ENCODE data around the gene OR2L5. TPM values are rescaled to one million over a fixed set of nuclear protein-coding genes. Genes with fewer than 3 reads are reported as not detected.

Gene OR2L5
- total RNA-seq, 1 donor from 2014 or later, result not detected

DNA sequence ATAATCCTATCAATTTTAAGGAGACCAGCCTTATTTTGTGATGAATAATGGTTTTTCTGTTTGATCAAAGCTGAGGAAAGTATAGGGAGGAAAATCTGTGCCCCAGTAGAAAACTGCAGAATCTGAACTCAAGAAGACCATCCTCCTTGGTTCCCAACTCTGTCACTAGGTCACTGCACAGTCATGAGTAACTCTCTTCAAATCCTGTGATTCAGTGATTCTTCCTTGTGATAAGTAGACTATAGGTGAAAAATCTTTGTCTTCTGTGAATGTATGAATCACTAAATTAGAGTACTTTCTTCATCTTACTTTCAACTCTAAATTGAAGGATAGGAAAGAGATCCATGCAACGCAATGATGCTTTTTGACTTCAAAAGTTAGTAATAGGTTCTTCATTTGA is 13.3 kb upstream of the OR2L5 start:
- TF ChIP-seq, protein P1, sequence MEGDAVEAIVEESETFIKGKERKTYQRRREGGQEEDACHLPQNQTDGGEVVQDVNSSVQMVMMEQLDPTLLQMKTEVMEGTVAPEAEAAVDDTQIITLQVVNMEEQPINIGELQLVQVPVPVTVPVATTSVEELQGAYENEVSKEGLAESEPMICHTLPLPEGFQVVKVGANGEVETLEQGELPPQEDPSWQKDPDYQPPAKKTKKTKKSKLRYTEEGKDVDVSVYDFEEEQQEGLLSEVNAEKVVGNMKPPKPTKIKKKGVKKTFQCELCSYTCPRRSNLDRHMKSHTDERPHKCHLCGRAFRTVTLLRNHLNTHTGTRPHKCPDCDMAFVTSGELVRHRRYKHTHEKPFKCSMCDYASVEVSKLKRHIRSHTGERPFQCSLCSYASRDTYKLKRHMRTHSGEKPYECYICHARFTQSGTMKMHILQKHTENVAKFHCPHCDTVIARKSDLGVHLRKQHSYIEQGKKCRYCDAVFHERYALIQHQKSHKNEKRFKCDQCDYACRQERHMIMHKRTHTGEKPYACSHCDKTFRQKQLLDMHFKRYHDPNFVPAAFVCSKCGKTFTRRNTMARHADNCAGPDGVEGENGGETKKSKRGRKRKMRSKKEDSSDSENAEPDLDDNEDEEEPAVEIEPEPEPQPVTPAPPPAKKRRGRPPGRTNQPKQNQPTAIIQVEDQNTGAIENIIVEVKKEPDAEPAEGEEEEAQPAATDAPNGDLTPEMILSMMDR (IDR thresholded peaks at IDR 0.05; ENCODE audit: unreplicated experiment), result no peak
- DNase-seq (ENCODE audit: low spot score, unreplicated experiment), result no peak
- Mint-ChIP-seq H3K9me3 (ENCODE audit: low read depth) (peaks cover 39% of the 10 kb centered on the region), H3K27ac (no peak overlapping the region), H3K36me3 (ENCODE audit: insufficient read depth) (peaks cover 4% of the 10 kb centered on the region), H3K4me1 (ENCODE audit: low read depth) (no peaks in the 10 kb centered on the region), H3K27me3 (no peaks in the 10 kb centered on the region), H3K4me3 (ENCODE audit: low read depth) (no peak overlapping the region)

DNA sequence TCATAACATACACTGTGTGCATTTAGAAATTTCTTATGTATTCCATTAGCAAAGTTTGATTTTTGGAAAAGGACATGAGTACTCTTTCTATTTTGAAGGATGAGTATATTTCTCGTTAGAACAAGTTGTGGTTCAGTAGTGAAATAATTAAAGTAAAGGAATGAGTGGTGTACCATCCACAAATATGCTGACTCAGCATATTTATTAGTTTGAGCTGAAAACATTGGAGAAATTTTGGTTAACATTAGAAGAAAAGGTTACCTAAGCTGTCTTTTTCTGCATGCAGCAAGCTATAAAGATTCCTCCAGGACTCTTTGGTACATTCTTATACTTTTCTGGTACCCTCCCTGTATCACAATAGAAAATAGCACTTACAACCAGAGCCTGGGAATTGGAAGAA is 5.7 kb upstream of the OR2L5 start:
- DNase-seq (ENCODE audit: low spot score, unreplicated experiment), result no peak
- Mint-ChIP-seq H3K36me3 (ENCODE audit: insufficient read depth) (peaks cover 4% of the 10 kb centered on the region), H3K27me3 (no peaks in the 10 kb centered on the region), H3K9me3 (ENCODE audit: low read depth) (peaks cover 65% of the 10 kb centered on the region), H3K27ac (no peak overlapping the region), H3K4me3 (ENCODE audit: low read depth) (no peak overlapping the region), H3K4me1 (ENCODE audit: low read depth) (no peaks in the 10 kb centered on the region)
- TF ChIP-seq, protein P1 (IDR thresholded peaks at IDR 0.05; ENCODE audit: unreplicated experiment), result no peak

DNA sequence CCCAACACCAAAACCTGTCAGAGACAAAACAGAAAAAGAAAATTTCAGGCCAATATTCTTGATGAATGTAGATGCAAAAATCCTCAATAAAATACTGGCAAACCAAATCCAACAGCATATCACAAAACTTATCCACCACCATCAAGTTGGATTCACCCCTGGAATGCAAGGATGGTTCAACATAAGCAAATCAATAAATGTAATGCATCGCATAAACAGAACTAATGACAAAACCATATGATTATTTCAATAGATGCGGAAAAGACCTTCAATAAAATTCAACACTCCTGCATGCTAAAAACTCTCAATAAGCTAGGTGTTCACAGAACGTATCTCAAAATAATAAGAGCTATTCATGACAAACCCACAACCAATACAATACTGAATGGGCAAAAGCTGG is 3.8 kb upstream of the OR2L5 start:
- Mint-ChIP-seq H3K9me3 (ENCODE audit: low read depth) (peaks cover 63% of the 10 kb centered on the region), H3K4me3 (ENCODE audit: low read depth) (no peak overlapping the region), H3K36me3 (ENCODE audit: insufficient read depth) (peaks cover 2% of the 10 kb centered on the region), H3K27ac (no peak overlapping the region), H3K4me1 (ENCODE audit: low read depth) (no peaks in the 10 kb centered on the region), H3K27me3 (no peaks in the 10 kb centered on the region)
- TF ChIP-seq, protein P1 (IDR thresholded peaks at IDR 0.05; ENCODE audit: unreplicated experiment), result no peak
- DNase-seq (ENCODE audit: low spot score, unreplicated experiment), result no peak

DNA sequence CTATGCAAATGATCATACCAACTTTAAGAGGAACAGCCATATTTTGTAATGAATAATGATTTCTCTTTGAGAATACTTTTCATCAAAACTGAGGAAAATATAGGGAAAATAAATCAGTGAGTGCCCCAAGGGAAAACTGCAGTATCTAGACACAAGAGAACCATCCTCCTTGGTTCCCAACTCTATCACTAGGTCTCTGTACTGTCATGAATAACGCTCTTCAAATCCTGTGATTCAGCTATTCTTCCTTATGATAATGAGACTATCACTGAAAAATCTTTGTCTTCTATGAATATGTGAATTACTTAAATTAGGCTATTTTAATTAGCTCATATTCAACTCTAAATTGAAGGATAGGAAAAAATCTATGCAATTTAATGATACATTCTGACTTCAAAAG is 2.3 kb downstream of the OR2L5 start:
- Mint-ChIP-seq H3K27me3 (no peaks in the 10 kb centered on the region), H3K4me3 (ENCODE audit: low read depth) (no peak overlapping the region), H3K27ac (no peak overlapping the region), H3K9me3 (ENCODE audit: low read depth) (peaks cover 63% of the 10 kb centered on the region), H3K36me3 (ENCODE audit: insufficient read depth) (no peaks in the 10 kb centered on the region), H3K4me1 (ENCODE audit: low read depth) (no peaks in the 10 kb centered on the region)
- TF ChIP-seq, protein P1 (IDR thresholded peaks at IDR 0.05; ENCODE audit: unreplicated experiment), result no peak
- no peak for DNase-seq (ENCODE audit: low spot score, unreplicated experiment)

DNA sequence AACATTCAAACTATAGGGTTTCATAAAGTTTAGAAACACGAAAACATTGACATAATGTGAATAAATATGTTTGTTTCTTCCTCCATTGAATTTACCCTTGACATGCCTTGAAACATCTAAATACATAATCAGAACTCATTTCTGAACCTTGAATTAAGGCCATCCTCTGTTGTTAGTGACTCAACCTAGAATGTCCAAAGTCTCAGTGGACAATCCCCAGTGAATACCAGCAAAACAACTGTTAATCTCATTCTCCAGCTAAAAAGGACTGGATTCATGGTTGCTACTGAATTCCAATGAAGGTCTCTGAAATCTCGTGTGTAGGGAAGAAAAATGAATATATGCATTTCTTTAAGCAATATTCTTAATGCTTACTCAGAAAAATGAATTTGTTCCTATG is 16.3 kb downstream of the OR2L5 start, which contains the start of gene OR2L2:
Gene OR2L2 (plus strand): TSS at position 301 of the 400 bp plus-strand sequence. CDS start 8,198 bp downstream, outside the sequence.
- H3K9me3 Mint-ChIP-seq (ENCODE audit: low read depth), result peaks cover 56% of the 10 kb centered on the region
- H3K4me1 Mint-ChIP-seq (ENCODE audit: low read depth), result no peaks in the 10 kb centered on the region
- no peaks in the 10 kb centered on the region for H3K27me3 Mint-ChIP-seq
- TF ChIP-seq, protein P1 (IDR thresholded peaks at IDR 0.05; ENCODE audit: unreplicated experiment), result no peak
- no peaks in the 10 kb centered on the region for H3K36me3 Mint-ChIP-seq (ENCODE audit: insufficient read depth)
- DNase-seq (ENCODE audit: low spot score, unreplicated experiment), result no peak
- H3K4me3 Mint-ChIP-seq (ENCODE audit: low read depth), result no peak within 1 kb of the TSS
- no peak within 1 kb of the TSS for H3K27ac Mint-ChIP-seq

Data from progenitor cell of endocrine pancreas (in vitro differentiated cells).